Measurements from ENCODE around the gene PCSK6.

The PCSK6 gene

DNA sequence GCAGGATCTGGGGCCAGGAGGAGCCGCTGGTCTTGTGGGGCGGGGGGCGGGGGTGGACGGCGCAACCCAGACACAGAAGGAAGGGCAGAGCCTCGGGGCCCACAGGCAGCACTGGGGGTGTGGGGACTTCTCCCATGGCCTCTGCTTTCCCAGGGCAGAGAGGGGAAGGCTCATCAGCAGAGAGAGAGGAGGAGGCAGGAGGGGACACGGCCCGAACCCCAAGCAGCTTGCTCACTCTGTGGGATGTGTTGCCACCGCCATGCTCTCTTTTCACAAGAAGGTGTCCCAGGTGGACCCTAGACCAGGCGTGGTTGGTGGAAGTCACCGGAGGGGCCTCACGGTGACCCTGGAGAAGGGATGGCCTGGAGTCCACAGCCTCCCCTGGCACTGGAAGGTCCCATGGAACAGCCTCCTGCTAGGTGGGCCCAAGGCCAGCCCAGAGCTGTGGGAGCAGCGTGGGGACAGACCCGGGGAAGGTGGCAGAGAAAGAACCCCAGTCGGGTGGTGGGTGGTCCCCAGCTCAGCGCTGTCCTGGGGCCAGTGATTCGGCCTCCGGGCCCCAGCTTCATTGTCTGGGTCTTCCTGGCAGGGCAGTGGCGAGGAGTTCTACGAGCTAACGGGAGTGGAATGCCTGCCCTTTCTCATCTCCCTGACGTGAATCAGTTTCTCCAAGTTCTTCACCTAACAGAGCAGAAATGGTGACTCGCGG lies 46.8 kb upstream of the PCSK6 start:
- TF ChIP-seq, protein P1, sequence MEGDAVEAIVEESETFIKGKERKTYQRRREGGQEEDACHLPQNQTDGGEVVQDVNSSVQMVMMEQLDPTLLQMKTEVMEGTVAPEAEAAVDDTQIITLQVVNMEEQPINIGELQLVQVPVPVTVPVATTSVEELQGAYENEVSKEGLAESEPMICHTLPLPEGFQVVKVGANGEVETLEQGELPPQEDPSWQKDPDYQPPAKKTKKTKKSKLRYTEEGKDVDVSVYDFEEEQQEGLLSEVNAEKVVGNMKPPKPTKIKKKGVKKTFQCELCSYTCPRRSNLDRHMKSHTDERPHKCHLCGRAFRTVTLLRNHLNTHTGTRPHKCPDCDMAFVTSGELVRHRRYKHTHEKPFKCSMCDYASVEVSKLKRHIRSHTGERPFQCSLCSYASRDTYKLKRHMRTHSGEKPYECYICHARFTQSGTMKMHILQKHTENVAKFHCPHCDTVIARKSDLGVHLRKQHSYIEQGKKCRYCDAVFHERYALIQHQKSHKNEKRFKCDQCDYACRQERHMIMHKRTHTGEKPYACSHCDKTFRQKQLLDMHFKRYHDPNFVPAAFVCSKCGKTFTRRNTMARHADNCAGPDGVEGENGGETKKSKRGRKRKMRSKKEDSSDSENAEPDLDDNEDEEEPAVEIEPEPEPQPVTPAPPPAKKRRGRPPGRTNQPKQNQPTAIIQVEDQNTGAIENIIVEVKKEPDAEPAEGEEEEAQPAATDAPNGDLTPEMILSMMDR (IDR thresholded peaks at IDR 0.05; ENCODE audit: insufficient read depth, low read length, poor library complexity, severe bottlenecking), result no peak
- H3K4me3 ChIP-seq (replicated peaks; ENCODE audit: low read depth, low read length), result no peak overlapping the region
- H3K27me3 ChIP-seq (replicated peaks; ENCODE audit: control insufficient read depth, insufficient read depth, low read length), result no peaks in the 10 kb centered on the region; the same call in none of the 2 replicates
- H3K36me3 ChIP-seq (ENCODE audit: control insufficient read depth, insufficient read depth, low read length), result no peaks in the 10 kb centered on the region
- no peak for DNase-seq (ENCODE audit: extremely low read depth, insufficient read length)

DNA sequence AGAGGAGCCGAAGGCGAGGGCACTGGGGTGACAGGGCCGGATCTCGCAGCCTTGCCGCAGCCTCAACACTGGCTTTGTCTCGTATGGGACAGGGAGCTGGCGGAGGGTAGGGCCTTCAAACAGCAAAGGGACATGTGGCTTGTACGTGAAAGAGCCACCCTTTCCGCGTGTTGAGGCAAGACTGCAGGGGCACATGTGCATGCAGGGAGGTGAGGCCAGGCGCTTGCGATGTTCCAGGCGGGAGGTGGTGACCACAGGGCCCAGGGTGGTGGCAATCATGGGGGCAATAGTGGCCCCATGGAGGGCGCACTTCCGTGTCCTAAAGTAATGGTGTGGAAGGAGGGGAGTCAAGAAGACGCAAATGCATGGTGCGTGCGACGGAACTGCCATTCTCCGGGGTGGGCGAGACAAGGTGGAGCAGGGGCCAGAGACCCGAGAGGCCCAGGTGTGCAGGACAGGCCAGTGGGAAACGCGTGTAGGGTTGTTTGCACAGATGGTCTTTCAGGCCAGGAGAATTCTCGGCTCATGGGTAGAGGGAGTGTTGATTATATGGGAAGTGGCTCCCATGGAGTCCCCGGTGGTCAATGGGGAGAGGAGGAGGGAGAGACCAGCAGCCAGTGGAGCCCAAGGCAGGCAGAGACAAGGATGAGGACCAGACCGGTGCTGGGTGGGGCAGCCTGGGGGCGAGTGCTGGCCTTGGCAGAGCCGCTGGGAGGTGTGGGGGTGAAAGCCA lies 45.8 kb upstream of the PCSK6 start:
- no peaks in the 10 kb centered on the region; the same call in none of the 2 replicates for H3K27me3 ChIP-seq (replicated peaks; ENCODE audit: control insufficient read depth, insufficient read depth, low read length)
- no peak overlapping the region for H3K4me3 ChIP-seq (replicated peaks; ENCODE audit: low read depth, low read length)
- TF ChIP-seq, protein P1 (IDR thresholded peaks at IDR 0.05; ENCODE audit: insufficient read depth, low read length, poor library complexity, severe bottlenecking), result no peak
- H3K36me3 ChIP-seq (ENCODE audit: control insufficient read depth, insufficient read depth, low read length), result no peaks in the 10 kb centered on the region
- DNase-seq (ENCODE audit: extremely low read depth, insufficient read length), result no peak

DNA sequence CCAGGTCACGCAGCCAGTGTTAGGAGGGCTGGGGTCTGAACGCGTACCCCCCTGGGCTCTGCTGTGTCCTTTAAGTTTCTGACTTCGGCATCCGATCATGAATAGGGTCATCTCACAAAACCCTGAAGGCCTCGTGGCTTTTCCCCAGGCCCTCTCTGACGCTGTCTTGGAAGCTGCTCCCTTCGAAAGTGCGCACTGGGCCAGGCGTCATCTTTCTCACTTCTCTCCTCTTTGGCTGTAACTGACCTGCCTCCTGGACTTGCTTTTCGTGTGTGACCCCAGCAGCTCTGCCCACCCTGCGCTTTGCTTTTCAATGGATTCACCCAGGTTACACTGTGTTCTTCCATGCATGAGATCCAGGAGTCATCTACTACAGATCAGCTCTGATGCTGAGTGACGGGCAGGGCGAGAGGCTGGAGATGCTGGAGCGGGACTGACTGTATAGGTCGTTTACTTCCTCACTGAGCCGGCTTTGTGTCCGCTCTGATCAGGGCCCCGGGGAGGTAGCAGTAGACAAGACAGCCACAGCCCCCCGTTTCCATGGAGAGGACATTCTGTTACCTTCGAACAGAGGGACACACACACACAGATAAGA lies 45.0 kb upstream of the PCSK6 start:
- no peaks in the 10 kb centered on the region for H3K36me3 ChIP-seq (ENCODE audit: control insufficient read depth, insufficient read depth, low read length)
- DNase-seq (ENCODE audit: extremely low read depth, insufficient read length), result no peak
- TF ChIP-seq, protein P1 (IDR thresholded peaks at IDR 0.05; ENCODE audit: insufficient read depth, low read length, poor library complexity, severe bottlenecking), result no peak

DNA sequence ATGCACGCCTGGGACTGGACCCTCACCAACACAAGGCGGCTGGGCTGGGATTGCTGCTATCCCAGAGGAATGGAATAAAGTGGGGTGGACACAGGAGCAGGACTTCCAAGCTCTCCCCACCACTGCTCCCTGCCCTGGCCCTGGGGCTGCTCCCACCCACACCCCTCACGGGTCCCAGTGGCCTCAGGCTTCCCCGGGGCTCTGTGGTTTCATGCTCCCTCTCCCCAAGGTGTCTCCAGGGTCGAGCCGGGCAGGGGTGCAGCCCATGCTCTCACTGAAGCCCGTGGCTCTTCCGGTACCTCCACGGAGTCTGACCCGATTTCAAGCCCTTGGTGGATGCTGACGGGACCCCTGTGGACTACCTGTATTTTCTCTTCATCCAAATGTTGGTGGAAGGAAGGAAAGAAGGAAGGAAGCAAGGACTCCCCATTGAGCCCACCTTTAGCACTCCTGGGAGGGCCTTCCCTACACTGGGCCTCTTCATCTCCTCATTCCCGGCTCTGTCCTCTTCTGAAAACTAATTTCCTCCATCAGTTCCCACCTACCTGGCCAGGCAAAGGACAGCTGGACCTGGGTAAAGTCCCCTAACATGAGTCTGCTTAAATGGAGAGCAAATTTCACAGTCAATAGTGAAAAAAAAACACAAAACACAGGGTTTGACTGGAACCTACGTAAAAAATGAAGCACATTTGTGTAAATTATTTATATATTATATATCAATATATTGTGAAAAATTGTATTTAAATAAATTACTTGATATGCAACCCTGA lies 44.0 kb upstream of the PCSK6 start:
- no peaks in the 10 kb centered on the region; the same call in none of the 2 replicates for H3K27me3 ChIP-seq (replicated peaks; ENCODE audit: control insufficient read depth, insufficient read depth, low read length)
- no peak for DNase-seq (ENCODE audit: extremely low read depth, insufficient read length)
- H3K36me3 ChIP-seq (ENCODE audit: control insufficient read depth, insufficient read depth, low read length), result no peaks in the 10 kb centered on the region
- H3K4me3 ChIP-seq (replicated peaks; ENCODE audit: low read depth, low read length), result no peak overlapping the region
- TF ChIP-seq, protein P1 (IDR thresholded peaks at IDR 0.05; ENCODE audit: insufficient read depth, low read length, poor library complexity, severe bottlenecking), result no peak

More for the DNA sequence above, 45.0 kb upstream of the PCSK6 start:
- H3K27me3 ChIP-seq (replicated peaks; ENCODE audit: control insufficient read depth, insufficient read depth, low read length), result no peaks in the 10 kb centered on the region; the same call in none of the 2 replicates
- H3K4me3 ChIP-seq (replicated peaks; ENCODE audit: low read depth, low read length), result no peak overlapping the region

DNA sequence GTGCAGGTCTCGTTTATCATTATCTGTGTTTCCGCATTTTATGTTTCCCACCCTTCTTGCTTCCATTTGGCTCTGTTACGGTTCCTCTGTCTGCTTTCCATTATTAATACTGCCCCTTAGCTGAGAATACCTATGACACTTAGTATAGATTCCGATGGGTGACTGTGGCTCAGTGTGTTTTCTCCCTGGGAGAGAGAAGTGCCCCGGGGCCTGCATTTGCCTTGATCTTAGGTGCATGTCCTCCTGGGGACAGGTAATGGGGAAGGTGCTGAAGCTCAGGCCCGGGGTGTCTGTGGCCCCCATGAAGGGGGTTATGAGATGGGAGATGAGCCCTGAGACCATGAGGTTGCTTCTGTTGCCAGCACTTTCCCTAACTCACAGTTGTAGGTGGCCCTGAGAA lies 43.4 kb upstream of the PCSK6 start:
- TF ChIP-seq, protein P1 (IDR thresholded peaks at IDR 0.05; ENCODE audit: insufficient read depth, low read length, poor library complexity, severe bottlenecking), result no peak
- Histone ChIP-seq H3K36me3 (ENCODE audit: control insufficient read depth, insufficient read depth, low read length) (no peaks in the 10 kb centered on the region), H3K4me3 (replicated peaks; ENCODE audit: low read depth, low read length) (no peak overlapping the region), H3K27me3 (replicated peaks; ENCODE audit: control insufficient read depth, insufficient read depth, low read length) (no peaks in the 10 kb centered on the region; the same call in none of the 2 replicates)
- DNase-seq (ENCODE audit: extremely low read depth, insufficient read length), result no peak

Data from GM06990 (cell line).